ENCODE data around the gene ADARB2. TPM values are rescaled to one million over a fixed set of nuclear protein-coding genes. Genes with fewer than 3 reads are reported as not detected.

ADARB2 gene
- total RNA-seq, 2 donors from 2014 or later: 1.1 to 1.8 TPM

DNA sequence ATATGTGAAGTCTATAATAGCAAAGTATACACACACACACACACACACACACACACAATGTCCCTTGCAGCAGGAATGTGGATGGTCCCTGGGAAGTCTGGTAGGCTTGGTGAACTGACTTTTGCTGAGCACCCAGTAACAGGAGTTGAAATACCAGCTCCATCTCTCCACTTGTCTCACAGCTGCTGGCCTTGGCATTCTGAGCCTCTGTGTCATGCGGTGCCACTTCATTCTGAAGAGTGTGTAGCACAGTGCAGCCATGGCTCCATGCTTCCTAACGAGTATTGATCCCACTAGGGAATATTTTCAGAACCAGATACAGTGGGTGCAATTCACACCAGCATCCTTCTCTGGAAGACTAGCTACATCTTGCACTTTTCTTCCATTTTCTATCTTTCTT lies 192.4 kb downstream of the ADARB2 start:
- Histone ChIP-seq H3K9me3 (ENCODE audit: control insufficient read depth, low read length) (peaks cover 4% of the 10 kb centered on the region), H3K4me3 (ENCODE audit: low read length) (no peak overlapping the region), H3K27me3 (ENCODE audit: control insufficient read depth, insufficient read depth, low read length, poor library complexity, severe bottlenecking) (no peaks in the 10 kb centered on the region), H3K9ac (ENCODE audit: extremely low read depth, low read length, poor library complexity, severe bottlenecking) (no peak overlapping the region), H3K4me1 (ENCODE audit: control insufficient read depth, insufficient read depth, low read length) (no peaks in the 10 kb centered on the region), H3K27ac (ENCODE audit: low read depth, low read length) (no peak overlapping the region), H3K36me3 (ENCODE audit: control insufficient read depth, insufficient read depth, low read length) (no peaks in the 10 kb centered on the region)
- no peak overlapping the region for H3K4me3 Mint-ChIP-seq
- TF ChIP-seq, protein P1, sequence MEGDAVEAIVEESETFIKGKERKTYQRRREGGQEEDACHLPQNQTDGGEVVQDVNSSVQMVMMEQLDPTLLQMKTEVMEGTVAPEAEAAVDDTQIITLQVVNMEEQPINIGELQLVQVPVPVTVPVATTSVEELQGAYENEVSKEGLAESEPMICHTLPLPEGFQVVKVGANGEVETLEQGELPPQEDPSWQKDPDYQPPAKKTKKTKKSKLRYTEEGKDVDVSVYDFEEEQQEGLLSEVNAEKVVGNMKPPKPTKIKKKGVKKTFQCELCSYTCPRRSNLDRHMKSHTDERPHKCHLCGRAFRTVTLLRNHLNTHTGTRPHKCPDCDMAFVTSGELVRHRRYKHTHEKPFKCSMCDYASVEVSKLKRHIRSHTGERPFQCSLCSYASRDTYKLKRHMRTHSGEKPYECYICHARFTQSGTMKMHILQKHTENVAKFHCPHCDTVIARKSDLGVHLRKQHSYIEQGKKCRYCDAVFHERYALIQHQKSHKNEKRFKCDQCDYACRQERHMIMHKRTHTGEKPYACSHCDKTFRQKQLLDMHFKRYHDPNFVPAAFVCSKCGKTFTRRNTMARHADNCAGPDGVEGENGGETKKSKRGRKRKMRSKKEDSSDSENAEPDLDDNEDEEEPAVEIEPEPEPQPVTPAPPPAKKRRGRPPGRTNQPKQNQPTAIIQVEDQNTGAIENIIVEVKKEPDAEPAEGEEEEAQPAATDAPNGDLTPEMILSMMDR (conservative IDR thresholded peaks at IDR 0.05): no peak
- H3K27ac Mint-ChIP-seq: no peak overlapping the region
- H3K27me3 Mint-ChIP-seq (ENCODE audit: insufficient read depth): no peaks in the 10 kb centered on the region
- 87 to 100% methylated on average over 1 to 2 of the region's 2 CpGs for WGBS, 2 experiments (ENCODE audit: insufficient coverage in 1 of 2, insufficient read length in 1 of 2)
- no peaks in the 10 kb centered on the region for H3K36me3 Mint-ChIP-seq (ENCODE audit: low read depth)
- H3K9me3 Mint-ChIP-seq: peaks cover 7% of the 10 kb centered on the region
- H3K4me1 Mint-ChIP-seq: no peaks in the 10 kb centered on the region
- DNase-seq: peak; percentile 9

DNA sequence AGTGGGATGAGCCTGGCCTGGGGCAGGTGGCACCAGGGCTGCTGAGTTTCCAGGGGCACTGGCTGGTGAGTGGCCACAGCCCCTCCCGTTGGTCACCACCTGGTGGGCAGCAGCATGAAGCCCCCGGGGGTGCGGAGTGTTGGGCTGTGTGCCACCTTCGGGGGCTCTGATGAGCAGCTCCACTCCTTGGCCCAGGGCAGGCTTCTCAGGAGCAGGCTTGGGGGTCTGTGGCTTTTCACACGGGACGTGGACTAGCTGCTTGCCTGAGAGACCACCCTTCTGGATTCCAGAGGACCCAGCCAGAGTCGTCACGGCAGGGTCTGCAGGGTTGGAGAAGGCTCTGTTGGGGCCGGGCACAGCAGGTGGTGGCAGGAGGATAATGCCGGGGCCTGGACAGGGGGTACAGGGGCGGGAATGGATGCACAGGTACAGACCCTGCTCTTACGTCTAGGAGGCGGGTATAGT lies 193.1 kb downstream of the ADARB2 start:
- no peak for DNase-seq
- Mint-ChIP-seq H3K36me3 (ENCODE audit: low read depth) (no peaks in the 10 kb centered on the region), H3K27ac (no peak overlapping the region), H3K4me3 (no peak overlapping the region), H3K9me3 (peaks cover 7% of the 10 kb centered on the region), H3K27me3 (ENCODE audit: insufficient read depth) (no peaks in the 10 kb centered on the region), H3K4me1 (no peaks in the 10 kb centered on the region)
- H3K4me1 ChIP-seq (ENCODE audit: control insufficient read depth, insufficient read depth, low read length): no peaks in the 10 kb centered on the region
- 93 to 94% methylated on average over 8 to 13 of the region's 13 CpGs for WGBS, 2 experiments (ENCODE audit: insufficient coverage in 1 of 2, insufficient read length in 1 of 2)
- TF ChIP-seq, protein P1 (conservative IDR thresholded peaks at IDR 0.05): no peak
- H3K9ac ChIP-seq (ENCODE audit: extremely low read depth, low read length, poor library complexity, severe bottlenecking): no peak overlapping the region
- H3K27ac ChIP-seq (ENCODE audit: low read depth, low read length): no peak overlapping the region
- H3K9me3 ChIP-seq (ENCODE audit: control insufficient read depth, low read length): peaks cover 4% of the 10 kb centered on the region
- no peaks in the 10 kb centered on the region for H3K36me3 ChIP-seq (ENCODE audit: control insufficient read depth, insufficient read depth, low read length)
- H3K4me3 ChIP-seq (ENCODE audit: low read length): no peak overlapping the region
- no peaks in the 10 kb centered on the region for H3K27me3 ChIP-seq (ENCODE audit: control insufficient read depth, insufficient read depth, low read length, poor library complexity, severe bottlenecking)

DNA sequence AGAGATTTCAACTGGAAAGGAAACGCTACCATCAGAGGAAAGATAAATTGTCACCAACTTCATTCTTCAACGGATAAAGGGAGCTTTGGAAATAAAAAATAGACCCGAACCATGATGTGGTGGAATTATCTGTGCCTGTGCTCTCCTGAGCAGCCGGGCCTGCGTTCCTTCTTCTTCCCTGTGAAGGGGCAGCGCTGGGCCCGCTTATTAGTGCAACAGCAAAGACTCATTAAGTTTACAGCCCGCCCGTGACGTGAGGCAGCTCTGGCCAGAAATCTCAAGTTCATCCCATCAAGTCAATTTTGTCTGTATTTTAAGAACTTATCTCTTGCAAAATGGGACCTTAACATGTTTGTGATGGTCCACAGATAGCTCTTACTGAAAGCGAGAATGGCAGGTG lies 193.7 kb downstream of the ADARB2 start:
- Mint-ChIP-seq H3K4me3 (no peak overlapping the region), H3K27ac (no peak overlapping the region), H3K9me3 (peaks cover 4% of the 10 kb centered on the region), H3K27me3 (ENCODE audit: insufficient read depth) (no peaks in the 10 kb centered on the region), H3K4me1 (no peaks in the 10 kb centered on the region), H3K36me3 (ENCODE audit: low read depth) (no peaks in the 10 kb centered on the region)
- H3K4me1 ChIP-seq (ENCODE audit: control insufficient read depth, insufficient read depth, low read length): no peaks in the 10 kb centered on the region
- no peaks in the 10 kb centered on the region for H3K36me3 ChIP-seq (ENCODE audit: control insufficient read depth, insufficient read depth, low read length)
- no peaks in the 10 kb centered on the region for H3K27me3 ChIP-seq (ENCODE audit: control insufficient read depth, insufficient read depth, low read length, poor library complexity, severe bottlenecking)
- TF ChIP-seq, protein P1 (conservative IDR thresholded peaks at IDR 0.05): no peak
- no peak overlapping the region for H3K4me3 ChIP-seq (ENCODE audit: low read length)
- no peak overlapping the region for H3K9ac ChIP-seq (ENCODE audit: extremely low read depth, low read length, poor library complexity, severe bottlenecking)
- DNase-seq: no peak
- H3K9me3 ChIP-seq (ENCODE audit: control insufficient read depth, low read length): peaks cover 3% of the 10 kb centered on the region
- WGBS, 2 experiments (ENCODE audit: insufficient coverage in 1 of 2, insufficient read length in 1 of 2): 94 to 95% methylated on average over 9 to 11 of the region's 11 CpGs
- no peak overlapping the region for H3K27ac ChIP-seq (ENCODE audit: low read depth, low read length)
